ENCODE measurements around the gene HECTD2.
A peak's percentile ranks its signal among the peaks of the same experiment; 100 is the strongest.

DNA sequence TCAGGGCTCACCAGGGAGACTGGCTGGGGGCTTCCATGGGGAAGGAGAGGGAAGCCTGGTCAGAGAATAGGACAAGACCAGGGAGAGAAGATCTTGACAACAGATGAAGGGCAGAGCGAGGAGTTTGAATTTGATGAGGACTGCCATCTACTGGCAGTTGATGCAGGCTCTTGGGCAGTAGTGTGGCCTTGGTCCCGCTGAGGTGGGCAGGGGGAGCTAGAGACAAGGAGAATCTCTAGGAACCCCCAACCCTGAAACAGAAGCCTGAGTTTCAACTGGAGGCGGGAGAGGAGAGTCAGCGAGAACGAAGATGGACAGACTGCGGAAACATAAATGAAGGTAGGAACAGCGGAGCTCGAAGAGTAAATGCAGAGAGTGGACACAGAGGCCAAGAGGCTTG lies 141.7 kb downstream of the HECTD2 start:
- TF ChIP-seq, protein P1, sequence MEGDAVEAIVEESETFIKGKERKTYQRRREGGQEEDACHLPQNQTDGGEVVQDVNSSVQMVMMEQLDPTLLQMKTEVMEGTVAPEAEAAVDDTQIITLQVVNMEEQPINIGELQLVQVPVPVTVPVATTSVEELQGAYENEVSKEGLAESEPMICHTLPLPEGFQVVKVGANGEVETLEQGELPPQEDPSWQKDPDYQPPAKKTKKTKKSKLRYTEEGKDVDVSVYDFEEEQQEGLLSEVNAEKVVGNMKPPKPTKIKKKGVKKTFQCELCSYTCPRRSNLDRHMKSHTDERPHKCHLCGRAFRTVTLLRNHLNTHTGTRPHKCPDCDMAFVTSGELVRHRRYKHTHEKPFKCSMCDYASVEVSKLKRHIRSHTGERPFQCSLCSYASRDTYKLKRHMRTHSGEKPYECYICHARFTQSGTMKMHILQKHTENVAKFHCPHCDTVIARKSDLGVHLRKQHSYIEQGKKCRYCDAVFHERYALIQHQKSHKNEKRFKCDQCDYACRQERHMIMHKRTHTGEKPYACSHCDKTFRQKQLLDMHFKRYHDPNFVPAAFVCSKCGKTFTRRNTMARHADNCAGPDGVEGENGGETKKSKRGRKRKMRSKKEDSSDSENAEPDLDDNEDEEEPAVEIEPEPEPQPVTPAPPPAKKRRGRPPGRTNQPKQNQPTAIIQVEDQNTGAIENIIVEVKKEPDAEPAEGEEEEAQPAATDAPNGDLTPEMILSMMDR (IDR thresholded peaks at IDR 0.05), result peak; percentile 86
- TF ChIP-seq, protein P2, sequence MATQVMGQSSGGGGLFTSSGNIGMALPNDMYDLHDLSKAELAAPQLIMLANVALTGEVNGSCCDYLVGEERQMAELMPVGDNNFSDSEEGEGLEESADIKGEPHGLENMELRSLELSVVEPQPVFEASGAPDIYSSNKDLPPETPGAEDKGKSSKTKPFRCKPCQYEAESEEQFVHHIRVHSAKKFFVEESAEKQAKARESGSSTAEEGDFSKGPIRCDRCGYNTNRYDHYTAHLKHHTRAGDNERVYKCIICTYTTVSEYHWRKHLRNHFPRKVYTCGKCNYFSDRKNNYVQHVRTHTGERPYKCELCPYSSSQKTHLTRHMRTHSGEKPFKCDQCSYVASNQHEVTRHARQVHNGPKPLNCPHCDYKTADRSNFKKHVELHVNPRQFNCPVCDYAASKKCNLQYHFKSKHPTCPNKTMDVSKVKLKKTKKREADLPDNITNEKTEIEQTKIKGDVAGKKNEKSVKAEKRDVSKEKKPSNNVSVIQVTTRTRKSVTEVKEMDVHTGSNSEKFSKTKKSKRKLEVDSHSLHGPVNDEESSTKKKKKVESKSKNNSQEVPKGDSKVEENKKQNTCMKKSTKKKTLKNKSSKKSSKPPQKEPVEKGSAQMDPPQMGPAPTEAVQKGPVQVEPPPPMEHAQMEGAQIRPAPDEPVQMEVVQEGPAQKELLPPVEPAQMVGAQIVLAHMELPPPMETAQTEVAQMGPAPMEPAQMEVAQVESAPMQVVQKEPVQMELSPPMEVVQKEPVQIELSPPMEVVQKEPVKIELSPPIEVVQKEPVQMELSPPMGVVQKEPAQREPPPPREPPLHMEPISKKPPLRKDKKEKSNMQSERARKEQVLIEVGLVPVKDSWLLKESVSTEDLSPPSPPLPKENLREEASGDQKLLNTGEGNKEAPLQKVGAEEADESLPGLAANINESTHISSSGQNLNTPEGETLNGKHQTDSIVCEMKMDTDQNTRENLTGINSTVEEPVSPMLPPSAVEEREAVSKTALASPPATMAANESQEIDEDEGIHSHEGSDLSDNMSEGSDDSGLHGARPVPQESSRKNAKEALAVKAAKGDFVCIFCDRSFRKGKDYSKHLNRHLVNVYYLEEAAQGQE (IDR thresholded peaks at IDR 0.05; ENCODE audit: insufficient read depth in 1 of 2, low read depth in 2 of 2, low read length in 1 of 2), result no peak
- no peak for TF ChIP-seq POLR2AphosphoS5 (IDR thresholded peaks at IDR 0.05; ENCODE audit: low read depth, low read length)
- no peak for TF ChIP-seq TCF7L2 (IDR thresholded peaks at IDR 0.05; ENCODE audit: low read depth, low read length)
